Chondrocyte (in vitro differentiated cells): ENCODE results near the gene ARID5B. TPM values are rescaled to one million over a fixed set of nuclear protein-coding genes. Genes with fewer than 3 reads are reported as not detected.
"Not testable (repeated sequence)": the region's sequence is repeated elsewhere in the genome, so short reads cannot be mapped to it uniquely, and the experiment has no call there.

Experiments used
- DNase-seq: peaks from one replicate; pipeline ENCODE4 v3.0.0; 2021; ENCODE audit warnings: mixed read lengths, low spot score
- H3K27ac Mint-ChIP-seq: one replicate; pipeline ENCODE4 v1.8.0; 2021; ENCODE audit warnings: mild to moderate bottlenecking, moderate library complexity, mixed read lengths; ENCODE audit not compliant: unreplicated experiment
- H3K27me3 Mint-ChIP-seq: 2 replicates; pipeline ENCODE4 v1.8.0; 2021; ENCODE audit warnings: low read depth, mixed read lengths
- H3K36me3 Mint-ChIP-seq: 2 replicates; pipeline ENCODE4 v1.8.0; 2021; ENCODE audit warnings: low read depth, mixed read lengths
- H3K4me1 Mint-ChIP-seq: 2 replicates; pipeline ENCODE4 v1.8.0; 2021; ENCODE audit warnings: low read depth, mild to moderate bottlenecking, mixed read lengths
- H3K4me3 Mint-ChIP-seq: one replicate; pipeline ENCODE4 v1.8.0; 2021; ENCODE audit warnings: mild to moderate bottlenecking, moderate library complexity, mixed read lengths; ENCODE audit not compliant: unreplicated experiment
- H3K9me3 Mint-ChIP-seq: 2 replicates; pipeline ENCODE4 v1.8.0; 2021; ENCODE audit warnings: low read depth, mixed read lengths
- total RNA-seq: library from RNA; stranded (reverse); gene quantifications from 3 replicates; pipeline ENCODE4 v1.2.1, GENCODE V29; 2021
- TF ChIP-seq, protein P1 (sequence below): fragments of 200-600 bp; sonication (generic); IDR thresholded peaks from 2 replicates; pipeline ENCODE4 v1.5.0; 2021; ENCODE audit warnings: antibody characterized with exemption, mild to moderate bottlenecking, moderate library complexity

ARID5B gene
- total RNA-seq, 1 donor from 2014 or later = 93.6 TPM

DNA sequence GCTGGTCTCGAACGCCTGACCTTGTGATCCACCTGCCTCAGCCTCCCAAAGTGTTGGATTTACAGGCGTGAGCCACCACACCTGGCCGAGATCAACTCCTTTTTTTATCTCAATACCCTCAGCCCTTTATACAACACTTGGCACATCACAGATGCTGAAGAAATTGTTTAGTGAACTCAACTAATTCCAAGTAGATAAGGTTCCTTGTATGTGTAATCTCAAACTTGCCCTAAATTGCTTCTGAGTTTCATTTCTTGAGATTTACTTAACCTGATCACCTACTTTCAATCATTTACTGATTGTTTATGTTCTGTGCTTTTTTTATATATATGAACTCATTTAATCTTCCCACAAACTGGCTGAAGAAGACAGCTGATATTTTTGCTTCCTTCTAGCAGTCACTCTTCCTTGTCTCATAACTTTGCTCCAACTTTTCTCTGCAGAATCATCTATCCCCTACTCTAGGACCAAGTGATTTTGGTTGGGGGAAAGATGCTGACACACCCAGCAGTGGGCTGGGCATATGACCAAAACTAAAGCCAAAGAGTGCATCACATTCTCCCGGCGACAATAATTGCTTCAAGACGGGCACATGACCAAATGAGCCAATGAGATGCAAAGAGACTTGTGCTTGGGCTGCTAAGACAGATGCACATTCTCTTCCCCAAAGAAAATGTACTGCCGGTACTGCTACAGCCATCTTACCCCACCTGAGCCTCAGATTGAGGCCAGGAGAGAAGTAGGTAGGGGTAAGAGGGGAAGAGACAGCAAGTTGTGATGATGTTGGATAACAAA lies 40.3 kb upstream of the ARID5B start:
- H3K36me3 Mint-ChIP-seq = no peaks in the 10 kb centered on the region
- H3K9me3 Mint-ChIP-seq = no peaks in the 10 kb centered on the region
- DNase-seq = no peak
- H3K27ac Mint-ChIP-seq = no peak overlapping the region
- H3K4me3 Mint-ChIP-seq = no peak overlapping the region
- H3K4me1 Mint-ChIP-seq = no peaks in the 10 kb centered on the region
- TF ChIP-seq, protein P1, sequence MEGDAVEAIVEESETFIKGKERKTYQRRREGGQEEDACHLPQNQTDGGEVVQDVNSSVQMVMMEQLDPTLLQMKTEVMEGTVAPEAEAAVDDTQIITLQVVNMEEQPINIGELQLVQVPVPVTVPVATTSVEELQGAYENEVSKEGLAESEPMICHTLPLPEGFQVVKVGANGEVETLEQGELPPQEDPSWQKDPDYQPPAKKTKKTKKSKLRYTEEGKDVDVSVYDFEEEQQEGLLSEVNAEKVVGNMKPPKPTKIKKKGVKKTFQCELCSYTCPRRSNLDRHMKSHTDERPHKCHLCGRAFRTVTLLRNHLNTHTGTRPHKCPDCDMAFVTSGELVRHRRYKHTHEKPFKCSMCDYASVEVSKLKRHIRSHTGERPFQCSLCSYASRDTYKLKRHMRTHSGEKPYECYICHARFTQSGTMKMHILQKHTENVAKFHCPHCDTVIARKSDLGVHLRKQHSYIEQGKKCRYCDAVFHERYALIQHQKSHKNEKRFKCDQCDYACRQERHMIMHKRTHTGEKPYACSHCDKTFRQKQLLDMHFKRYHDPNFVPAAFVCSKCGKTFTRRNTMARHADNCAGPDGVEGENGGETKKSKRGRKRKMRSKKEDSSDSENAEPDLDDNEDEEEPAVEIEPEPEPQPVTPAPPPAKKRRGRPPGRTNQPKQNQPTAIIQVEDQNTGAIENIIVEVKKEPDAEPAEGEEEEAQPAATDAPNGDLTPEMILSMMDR = no peak
- H3K27me3 Mint-ChIP-seq = no peaks in the 10 kb centered on the region

DNA sequence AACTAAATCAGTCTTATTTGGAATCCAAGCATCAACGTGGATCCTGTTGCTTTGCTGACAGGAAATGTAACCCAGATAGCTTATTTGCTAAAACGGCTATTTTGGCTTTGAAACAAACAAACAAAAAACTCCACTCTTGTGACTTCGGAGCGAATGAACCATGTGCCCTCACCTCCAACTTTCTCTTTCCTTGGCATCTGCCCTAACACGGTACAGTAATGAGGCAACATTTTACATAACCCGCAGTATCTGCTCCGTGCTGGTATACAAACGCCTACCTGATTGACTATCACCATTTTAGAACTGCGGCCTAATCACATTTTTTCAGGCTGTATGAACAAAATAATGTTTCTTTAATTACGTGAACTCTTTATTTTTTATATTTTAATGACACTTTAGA lies 37.5 kb upstream of the ARID5B start:
- TF ChIP-seq, protein P1 = no peak
- Mint-ChIP-seq H3K4me3 (no peak overlapping the region), H3K9me3 (no peaks in the 10 kb centered on the region), H3K4me1 (peaks cover under 1% of the 10 kb centered on the region), H3K27ac (no peak overlapping the region), H3K27me3 (no peaks in the 10 kb centered on the region), H3K36me3 (no peaks in the 10 kb centered on the region)
- DNase-seq = no peak

DNA sequence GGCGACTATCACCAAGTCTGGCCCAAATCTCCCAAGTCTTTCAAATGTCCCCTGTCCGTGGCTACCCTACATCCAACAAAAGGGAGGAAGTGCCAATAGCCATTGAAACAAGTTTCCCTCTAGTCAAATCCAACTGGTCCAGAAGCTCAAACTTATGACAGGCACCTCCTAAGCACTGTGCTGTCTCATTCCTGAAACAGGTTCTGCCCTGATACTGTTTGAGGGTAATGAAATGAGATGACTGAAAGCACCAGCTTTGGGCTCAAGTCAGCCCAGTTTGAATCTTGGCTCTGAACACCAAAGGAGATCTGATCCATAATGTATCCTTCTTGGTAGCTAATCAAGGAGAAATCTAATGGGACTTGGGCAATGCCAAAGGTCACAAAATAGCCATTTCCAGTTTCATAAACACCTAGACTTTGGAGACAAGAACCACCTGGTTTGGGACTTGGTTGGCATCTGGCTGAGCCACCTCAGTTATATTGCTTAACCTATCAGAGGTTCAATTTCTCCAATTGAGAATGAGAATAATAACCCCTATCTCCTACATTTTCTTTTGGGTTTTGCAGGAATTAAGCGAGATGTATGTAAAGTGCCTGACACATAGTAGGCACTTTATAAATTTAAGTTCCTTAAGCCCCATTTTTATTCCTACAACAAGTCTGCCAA lies 34.7 kb upstream of the ARID5B start:
- TF ChIP-seq, protein P1 = no peak
- no peaks in the 10 kb centered on the region for H3K27me3 Mint-ChIP-seq
- H3K27ac Mint-ChIP-seq = no peak overlapping the region
- no peaks in the 10 kb centered on the region for H3K36me3 Mint-ChIP-seq
- no peak overlapping the region for H3K4me3 Mint-ChIP-seq
- DNase-seq = no peak
- peaks cover 19% of the 10 kb centered on the region for H3K4me1 Mint-ChIP-seq
- no peaks in the 10 kb centered on the region for H3K9me3 Mint-ChIP-seq

DNA sequence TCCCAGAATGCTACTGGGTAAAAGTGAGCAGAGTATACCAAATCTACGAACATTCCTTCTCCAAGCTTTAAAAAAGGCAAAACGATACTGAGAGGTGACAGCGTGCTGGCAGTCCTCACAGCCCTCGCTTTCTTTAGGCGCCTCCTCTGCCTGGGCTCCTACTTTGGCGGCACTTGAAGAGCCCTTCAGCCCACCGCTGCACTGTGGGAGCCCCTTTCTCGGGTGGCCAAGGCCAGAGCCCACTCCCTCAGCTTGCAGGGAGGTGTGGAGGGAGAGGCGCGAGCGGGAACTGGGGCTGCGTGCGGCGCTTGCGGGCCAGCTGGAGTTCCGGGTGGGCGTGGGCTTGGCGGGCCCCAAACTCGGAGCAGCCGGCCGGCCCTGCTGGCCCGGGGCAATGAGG lies 34.1 kb upstream of the ARID5B start:
- not testable (repeated sequence) for H3K4me3 Mint-ChIP-seq, H3K27ac Mint-ChIP-seq, H3K27me3 Mint-ChIP-seq, DNase-seq, H3K9me3 Mint-ChIP-seq, H3K36me3 Mint-ChIP-seq
- peaks cover 19% of the 10 kb centered on the region for H3K4me1 Mint-ChIP-seq

DNA sequence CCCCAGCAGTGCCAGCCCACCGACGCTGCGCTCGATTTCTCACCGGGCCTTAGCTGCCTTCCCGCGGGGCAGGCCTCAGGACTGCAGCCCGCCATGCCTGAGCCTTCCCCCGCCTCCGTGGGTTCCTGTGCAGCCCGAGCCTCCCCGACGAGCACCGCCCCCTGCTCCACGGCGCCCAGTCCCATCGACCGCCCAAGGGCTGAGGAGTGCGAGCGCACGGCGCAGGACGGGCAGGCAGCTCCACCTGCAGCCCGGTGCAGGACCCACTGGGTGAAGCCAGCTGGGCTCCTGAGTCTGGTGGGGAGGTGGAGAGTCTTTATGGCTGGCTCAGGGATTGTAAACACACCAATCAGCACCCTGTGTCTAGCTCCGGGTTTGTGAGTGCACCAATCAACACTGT lies 33.7 kb upstream of the ARID5B start:
- H3K27ac Mint-ChIP-seq, H3K36me3 Mint-ChIP-seq, DNase-seq, H3K4me3 Mint-ChIP-seq, H3K9me3 Mint-ChIP-seq, H3K27me3 Mint-ChIP-seq: not testable (repeated sequence)
- H3K4me1 Mint-ChIP-seq = peaks cover 19% of the 10 kb centered on the region

DNA sequence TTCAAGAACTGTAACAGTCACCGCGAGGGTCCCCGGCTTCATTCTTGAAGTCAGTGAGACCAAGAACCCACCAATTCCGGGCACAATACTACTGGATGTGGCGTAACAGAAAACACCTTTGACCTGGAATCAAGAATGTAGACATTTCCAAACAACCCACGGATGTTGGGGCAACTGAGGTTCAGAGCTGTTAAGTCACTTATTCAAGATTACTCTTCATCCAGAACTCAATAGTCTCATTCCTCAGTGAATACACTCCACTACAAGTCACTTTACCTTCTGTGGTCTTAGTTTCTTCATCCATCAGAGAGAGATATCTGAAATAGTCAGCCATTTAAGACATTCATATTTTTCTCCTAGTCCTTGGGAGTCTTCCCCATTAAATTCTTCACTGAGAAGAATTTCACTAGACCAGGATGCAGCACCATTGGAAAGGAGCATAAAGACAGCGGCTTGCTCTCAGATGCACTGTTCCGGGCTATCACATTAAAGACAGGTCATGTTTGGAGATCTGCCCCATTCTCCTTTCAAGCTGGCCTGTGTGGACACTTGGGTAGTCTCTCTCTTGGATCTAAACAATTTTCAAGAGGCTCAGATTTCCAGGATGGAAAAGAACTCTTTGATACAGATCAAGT lies 32.3 kb upstream of the ARID5B start:
- TF ChIP-seq, protein P1 = no peak
- H3K4me3 Mint-ChIP-seq = peak overlapping the region; percentile 28
- H3K27ac Mint-ChIP-seq = peak overlapping the region; percentile 50
- no peak for DNase-seq
- H3K9me3 Mint-ChIP-seq = no peaks in the 10 kb centered on the region
- H3K4me1 Mint-ChIP-seq = peaks cover 19% of the 10 kb centered on the region
- H3K36me3 Mint-ChIP-seq = no peaks in the 10 kb centered on the region
- no peaks in the 10 kb centered on the region for H3K27me3 Mint-ChIP-seq
